Epithelial cell of esophagus (primary cell): ENCODE data around the gene FSD2.

Experiments
- DNase-seq: peaks from one replicate; pipeline ENCODE4 v3.0.0; 2010; ENCODE audit warnings: low read depth
- H3K4me3 ChIP-seq: 2 replicates; pipeline ENCODE4 v1.5.1; 2011; ENCODE audit warnings: mild to moderate bottlenecking, low read length, control low read depth
- CTCF ChIP-seq: IDR thresholded peaks from 2 replicates; pipeline ENCODE4 v1.5.1; 2011; ENCODE audit warnings: low read depth, mild to moderate bottlenecking, low read length, control low read depth, inconsistent platforms; ENCODE audit not compliant: insufficient read depth; ENCODE audit errors: missing control alignments

FSD2 gene

GRCh38 chr15:82731527-82731926 is 74.3 kb downstream of the FSD2 start:
- no peak overlapping the region for H3K4me3 ChIP-seq
- DNase-seq = no peak
- TF ChIP-seq CTCF = no peak

GRCh38 chr15:82730022-82730530 is 75.8 kb downstream of the FSD2 start:
- DNase-seq = no peak
- no peak for TF ChIP-seq CTCF
- no peak overlapping the region for H3K4me3 ChIP-seq

GRCh38 chr15:82726816-82727215 is 79.1 kb downstream of the FSD2 start:
- H3K4me3 ChIP-seq = no peak overlapping the region
- DNase-seq = no peak
- no peak for TF ChIP-seq CTCF

GRCh38 chr15:82715003-82715402 is 90.9 kb downstream of the FSD2 start:
- H3K4me3 ChIP-seq = no peak overlapping the region
- no peak for DNase-seq
- TF ChIP-seq CTCF = no peak

GRCh38 chr15:82714016-82714415 is 91.9 kb downstream of the FSD2 start:
- H3K4me3 ChIP-seq = no peak overlapping the region
- no peak for TF ChIP-seq CTCF
- DNase-seq = no peak

GRCh38 chr15:82712036-82712435 is 93.8 kb downstream of the FSD2 start:
- DNase-seq = no peak
- no peak overlapping the region for H3K4me3 ChIP-seq
- no peak for TF ChIP-seq CTCF

GRCh38 chr15:82710926-82711490 is 94.9 kb downstream of the FSD2 start:
- DNase-seq = no peak
- H3K4me3 ChIP-seq = no peak overlapping the region
- no peak for TF ChIP-seq CTCF
